CD4-positive, alpha-beta T cell treated with Interleukin-4 for 4 hours (primary cell): Measurements from ENCODE around the gene HSP90B1.

ENCODE experiments used
- DNase-seq: peaks from one replicate; pipeline ENCODE4 v3.0.0-alpha.2; 2020

The HSP90B1 gene

GRCh38 chr12:103930787-103931735 is 851 bp downstream of the HSP90B1 start:
- DNase-seq: peak; percentile 5

GRCh38 chr12:103933237-103933636 is 3.0 kb downstream of the HSP90B1 start:
- no peak for DNase-seq

- no peak for DNase-seq
Observed at GRCh38 chr12:103936679-103937078, 6.5 kb downstream of the HSP90B1 start.

GRCh38 chr12:103944964-103945363 is 14.8 kb downstream of the HSP90B1 start:
- no peak for DNase-seq

GRCh38 chr12:103947871-103948555 is 17.8 kb downstream of the HSP90B1 start:
- no peak for DNase-seq

GRCh38 chr12:103948746-103949406 is 18.7 kb downstream of the HSP90B1 start:
- no peak for DNase-seq

- DNase-seq: no peak
Observed at GRCh38 chr12:103952497-103952896, 22.3 kb downstream of the HSP90B1 start.

- DNase-seq: no peak
Observed at GRCh38 chr12:103955811-103956508, 25.8 kb downstream of the HSP90B1 start.

GRCh38 chr12:103956509-103957027 is 26.4 kb downstream of the HSP90B1 start:
- DNase-seq: no peak

GRCh38 chr12:103957865-103958388 is 27.7 kb downstream of the HSP90B1 start:
- DNase-seq: no peak

- no peak for DNase-seq
Observed at GRCh38 chr12:103958621-103959020, 28.4 kb downstream of the HSP90B1 start.

- no peak for DNase-seq
Observed at GRCh38 chr12:103960616-103961227, 30.5 kb downstream of the HSP90B1 start.

GRCh38 chr12:103962493-103962892 is 32.3 kb downstream of the HSP90B1 start:
- DNase-seq: no peak

- DNase-seq: no peak
Observed at GRCh38 chr12:103964805-103965204, 34.6 kb downstream of the HSP90B1 start.

- no peak for DNase-seq
Observed at GRCh38 chr12:103965255-103965589, 35.0 kb downstream of the HSP90B1 start.

- peak; percentile 99 for DNase-seq
Observed at GRCh38 chr12:103965590-103966504, 35.6 kb downstream of the HSP90B1 start, which contains the start of gene TDG. TSS of gene TDG (plus strand) at chr12:103965872. CDS start at chr12:103966038, 166 bp downstream.

GRCh38 chr12:103966736-103967135 is 36.5 kb downstream of the HSP90B1 start:
- DNase-seq: no peak

- no peak for DNase-seq
Observed at GRCh38 chr12:103969391-103969790, 39.2 kb downstream of the HSP90B1 start.

- DNase-seq: no peak
Observed at GRCh38 chr12:103973909-103974308, 43.7 kb downstream of the HSP90B1 start.

GRCh38 chr12:103975368-103975767 is 45.2 kb downstream of the HSP90B1 start:
- DNase-seq: no peak
